Stimulated activated CD4-positive, alpha-beta T cell treated with anti-CD3 and anti-CD28 coated beads, TNF-alpha, amount 100 ng/mL, for 24 hours (primary cell): ENCODE measurements around the gene COPG1.
"Not testable (repeated sequence)": the region's sequence is repeated elsewhere in the genome, so short reads cannot be mapped to it uniquely, and the experiment has no call there.

Source experiments
- DNase-seq, 3 experiments: peaks; one replicate each; pipeline ENCODE4 v3.0.0-alpha.2; 2020; ENCODE audit warnings: low read depth in 3 of 3

COPG1 gene, protein sequence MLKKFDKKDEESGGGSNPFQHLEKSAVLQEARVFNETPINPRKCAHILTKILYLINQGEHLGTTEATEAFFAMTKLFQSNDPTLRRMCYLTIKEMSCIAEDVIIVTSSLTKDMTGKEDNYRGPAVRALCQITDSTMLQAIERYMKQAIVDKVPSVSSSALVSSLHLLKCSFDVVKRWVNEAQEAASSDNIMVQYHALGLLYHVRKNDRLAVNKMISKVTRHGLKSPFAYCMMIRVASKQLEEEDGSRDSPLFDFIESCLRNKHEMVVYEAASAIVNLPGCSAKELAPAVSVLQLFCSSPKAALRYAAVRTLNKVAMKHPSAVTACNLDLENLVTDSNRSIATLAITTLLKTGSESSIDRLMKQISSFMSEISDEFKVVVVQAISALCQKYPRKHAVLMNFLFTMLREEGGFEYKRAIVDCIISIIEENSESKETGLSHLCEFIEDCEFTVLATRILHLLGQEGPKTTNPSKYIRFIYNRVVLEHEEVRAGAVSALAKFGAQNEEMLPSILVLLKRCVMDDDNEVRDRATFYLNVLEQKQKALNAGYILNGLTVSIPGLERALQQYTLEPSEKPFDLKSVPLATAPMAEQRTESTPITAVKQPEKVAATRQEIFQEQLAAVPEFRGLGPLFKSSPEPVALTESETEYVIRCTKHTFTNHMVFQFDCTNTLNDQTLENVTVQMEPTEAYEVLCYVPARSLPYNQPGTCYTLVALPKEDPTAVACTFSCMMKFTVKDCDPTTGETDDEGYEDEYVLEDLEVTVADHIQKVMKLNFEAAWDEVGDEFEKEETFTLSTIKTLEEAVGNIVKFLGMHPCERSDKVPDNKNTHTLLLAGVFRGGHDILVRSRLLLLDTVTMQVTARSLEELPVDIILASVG

DNA sequence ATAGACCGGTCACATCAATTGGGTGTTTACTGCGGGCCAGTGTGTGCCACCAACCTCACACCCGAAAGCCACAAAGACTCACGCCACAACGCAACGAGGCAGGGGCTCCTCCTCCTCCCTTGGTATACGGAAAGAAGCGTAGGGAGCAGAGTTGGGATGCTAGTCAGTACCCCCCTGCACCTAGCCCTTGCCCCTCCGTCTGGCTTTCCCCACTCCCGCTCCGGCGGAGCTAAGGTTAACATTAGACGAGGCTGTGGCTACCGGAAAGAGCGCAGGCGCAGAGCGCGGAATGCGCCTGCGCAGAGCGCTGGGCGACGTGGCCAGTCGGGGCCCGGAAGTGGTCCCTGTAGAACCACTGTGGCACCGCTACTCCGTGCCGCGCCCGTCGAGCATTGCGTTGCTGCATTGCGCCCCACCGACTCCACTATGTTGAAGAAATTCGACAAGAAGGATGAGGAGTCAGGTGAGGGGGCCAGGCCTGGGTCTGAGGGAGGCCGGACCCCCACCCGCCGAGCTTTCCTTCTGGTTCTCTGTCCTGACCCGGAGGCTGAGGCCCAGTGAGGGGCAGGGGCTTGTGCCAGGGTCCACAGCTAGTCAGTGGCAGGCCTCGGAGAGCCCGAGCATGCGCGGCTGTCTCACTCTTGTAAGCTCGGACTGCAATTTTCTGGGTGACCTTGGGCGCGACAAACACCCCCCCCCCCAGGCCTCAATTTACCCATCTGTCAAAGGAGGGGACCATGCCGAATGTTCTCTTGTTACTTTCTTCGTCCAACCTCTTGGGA is at the start of gene COPG1:
COPG1 (plus strand) TSS at position 323 of the 782 bp plus-strand sequence; CDS start at position 427, 104 bp downstream.
- DNase-seq = peak; percentile 75 to 81 (median 76)

DNA sequence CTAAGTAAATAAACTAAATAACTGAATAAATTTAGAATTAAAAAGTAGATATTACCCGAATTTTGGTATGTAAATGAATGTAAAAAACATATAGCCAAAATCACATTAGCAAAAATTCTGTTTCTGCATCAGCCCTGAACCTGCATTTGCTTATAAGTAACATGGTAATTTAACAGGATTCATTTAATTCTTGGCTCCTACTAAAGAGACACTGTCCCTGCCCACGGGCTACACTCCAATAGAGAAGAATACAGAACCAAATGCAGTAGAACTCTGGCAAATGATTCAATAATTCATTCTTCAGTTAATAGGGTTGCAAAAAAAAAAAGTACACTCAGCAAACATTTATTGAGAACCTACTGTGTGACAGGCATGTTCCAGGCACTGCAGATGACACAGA is 44.9 kb upstream of the COPG1 start:
- DNase-seq = no peak

GRCh38 chr3:129205109-129205832 is 44.1 kb upstream of the COPG1 start:
- no peak for DNase-seq

GRCh38 chr3:129207479-129207878 is 41.9 kb upstream of the COPG1 start:
- DNase-seq = no peak

GRCh38 chr3:129211345-129211744 is 38.1 kb upstream of the COPG1 start:
- DNase-seq = no peak

DNA sequence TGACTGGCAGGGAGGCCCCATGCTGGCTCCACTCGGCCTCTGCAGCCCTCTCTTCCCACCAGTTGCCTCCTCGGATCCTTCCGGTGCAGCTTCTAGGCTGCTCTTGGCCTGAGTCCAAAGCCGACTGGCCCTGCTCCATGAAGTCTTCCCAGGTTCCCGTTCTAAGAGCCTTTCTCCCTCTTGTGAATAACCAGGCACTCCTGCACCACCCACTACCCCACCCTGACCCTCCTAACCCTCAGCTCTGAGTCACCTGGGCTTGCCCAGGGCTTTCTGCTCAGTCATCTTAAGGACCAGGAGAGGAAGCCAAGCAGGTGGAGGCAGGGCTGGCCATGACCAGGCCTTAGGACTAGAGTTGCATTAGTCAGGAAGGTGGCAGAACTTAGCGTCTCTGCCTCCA is 37.6 kb upstream of the COPG1 start:
- no peak for DNase-seq

- no peak for DNase-seq
Observed at GRCh38 chr3:129213238-129213637, 36.2 kb upstream of the COPG1 start.

- no peak for DNase-seq
Observed at GRCh38 chr3:129218742-129219141, 30.7 kb upstream of the COPG1 start.

DNA sequence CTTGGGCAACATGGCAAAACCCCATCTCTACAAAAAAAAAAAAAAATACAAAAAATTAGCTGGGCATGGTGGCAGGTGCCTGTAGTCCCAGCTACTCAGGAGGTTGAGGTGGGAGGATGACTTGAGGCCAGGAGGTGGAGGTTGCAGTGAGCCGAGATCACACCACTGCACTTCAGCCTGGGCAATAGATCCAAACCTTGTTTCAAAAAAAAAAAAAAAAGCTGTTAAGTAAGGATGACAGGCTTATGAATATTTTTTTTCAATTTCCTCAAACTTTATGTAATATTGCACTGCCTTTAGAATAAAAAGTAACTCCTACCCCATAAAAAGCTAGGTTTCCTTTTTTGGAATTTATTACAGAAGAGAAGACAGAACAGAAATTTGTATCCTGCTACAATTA is 25.0 kb upstream of the COPG1 start:
- not testable (repeated sequence) for DNase-seq

DNA sequence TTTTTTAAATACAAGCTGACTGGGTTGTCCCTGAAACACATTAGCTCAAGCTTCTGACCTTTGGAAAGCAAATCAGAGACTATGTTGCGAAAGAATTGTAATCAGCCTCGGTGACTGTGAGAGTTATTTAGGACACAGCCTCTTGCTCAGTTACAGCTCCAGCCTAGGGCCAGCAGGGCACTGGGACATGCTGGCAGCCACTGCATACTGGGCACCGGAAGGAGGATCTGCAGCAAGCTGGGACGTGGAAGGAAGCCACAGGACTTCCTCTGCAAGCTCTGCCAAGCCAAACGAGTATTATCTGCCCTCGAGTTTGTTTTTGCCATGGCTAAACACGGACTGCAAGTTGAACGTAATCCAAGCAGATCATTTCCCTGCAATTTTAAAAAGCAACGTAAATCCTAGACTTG is 24.4 kb upstream of the COPG1 start:
- no peak for DNase-seq

- no peak for DNase-seq
Observed at GRCh38 chr3:129226374-129226773, 23.0 kb upstream of the COPG1 start.

DNA sequence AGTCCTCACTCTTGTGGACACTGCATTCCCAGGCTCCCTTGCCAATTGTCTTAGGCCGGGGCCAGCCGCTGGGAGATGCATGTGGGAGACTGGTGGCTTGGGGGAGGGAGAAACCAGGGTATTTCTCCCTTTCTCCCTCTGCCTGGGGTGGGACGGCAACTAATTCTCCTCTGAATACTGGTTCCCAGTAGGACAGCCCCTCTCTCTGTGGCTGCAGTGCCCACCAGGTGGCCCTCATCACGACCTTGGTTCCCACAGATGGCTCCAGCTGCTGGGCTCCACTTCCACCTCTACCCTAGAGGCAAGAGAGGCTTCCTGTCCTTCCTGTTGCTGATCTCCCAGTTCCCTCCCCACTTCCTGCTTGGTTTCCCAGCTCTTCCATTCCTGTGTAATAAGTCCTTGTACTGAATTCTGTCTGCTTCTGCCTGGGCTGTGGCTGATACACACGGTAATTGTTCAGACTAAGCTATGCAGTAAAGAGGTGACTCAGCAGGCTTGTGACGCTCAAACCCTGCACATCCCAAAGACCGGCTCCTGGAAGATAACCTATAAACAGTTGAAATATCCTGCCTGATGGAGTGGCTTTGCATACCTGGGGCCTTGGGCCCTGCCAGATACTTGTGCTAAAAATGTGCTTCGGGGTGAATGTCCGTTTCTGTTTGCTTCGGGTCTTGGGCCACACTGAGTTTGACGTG is 20.4 kb upstream of the COPG1 start:
- DNase-seq = no peak

GRCh38 chr3:129230311-129231019 is 18.9 kb upstream of the COPG1 start:
- no peak for DNase-seq

DNA sequence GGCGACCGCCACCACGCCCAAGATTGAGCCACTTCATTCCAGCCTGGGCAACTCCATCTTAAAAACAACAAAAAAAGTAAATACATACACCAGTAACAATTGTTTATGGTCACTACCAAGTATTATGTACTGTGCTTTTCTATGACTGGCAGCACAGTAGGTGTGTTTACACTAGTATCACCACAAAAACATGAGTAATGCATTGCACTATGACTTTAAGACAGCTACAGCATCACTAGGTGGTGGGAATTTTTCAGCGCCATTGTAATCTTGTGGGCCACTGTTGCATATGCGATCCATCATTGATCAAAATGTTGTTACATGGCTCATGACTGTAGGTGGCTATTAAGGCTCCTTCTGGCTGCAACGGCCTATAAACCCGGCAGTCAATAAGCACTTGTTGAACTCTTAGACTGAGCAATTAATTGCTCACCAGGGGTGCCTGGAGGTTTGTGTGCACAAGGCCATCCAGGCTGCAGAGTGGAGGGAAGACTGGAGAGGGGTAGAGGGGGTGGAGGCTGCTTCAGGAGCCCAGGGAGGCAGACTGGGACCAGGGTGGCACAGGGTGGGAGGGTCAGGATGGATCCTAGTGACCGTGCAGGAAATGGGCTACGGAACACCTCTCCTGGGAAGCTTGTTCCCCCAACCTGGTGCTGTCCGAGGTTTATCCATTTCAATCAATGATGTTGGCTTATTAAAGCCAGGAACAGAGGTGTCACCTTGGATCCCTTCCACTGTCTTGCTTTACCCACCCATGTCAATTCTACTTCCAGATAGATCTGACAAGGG is 17.9 kb upstream of the COPG1 start:
- DNase-seq = no peak

DNA sequence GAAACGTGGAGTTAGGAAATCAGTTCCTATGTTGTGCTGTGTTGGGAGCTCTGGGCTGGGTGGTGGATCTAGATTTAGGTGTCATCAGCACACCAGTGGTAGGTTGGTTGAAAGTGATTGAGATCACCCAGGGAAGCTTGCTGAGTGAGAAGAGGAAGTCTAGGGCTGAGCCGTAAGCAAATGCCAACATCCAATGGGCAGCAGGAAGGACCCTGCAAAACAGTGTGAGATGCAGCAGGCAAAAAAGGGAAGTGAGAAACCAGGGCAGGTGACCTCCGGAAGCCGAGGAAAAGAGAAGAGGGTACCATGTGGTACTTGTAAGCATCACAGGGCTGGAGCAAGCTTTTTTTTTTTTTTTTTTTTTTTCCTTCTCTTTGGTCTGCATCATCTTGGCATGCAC is 15.9 kb upstream of the COPG1 start:
- DNase-seq = no peak

- no peak for DNase-seq
Observed at GRCh38 chr3:129234441-129234840, 15.0 kb upstream of the COPG1 start.

DNA sequence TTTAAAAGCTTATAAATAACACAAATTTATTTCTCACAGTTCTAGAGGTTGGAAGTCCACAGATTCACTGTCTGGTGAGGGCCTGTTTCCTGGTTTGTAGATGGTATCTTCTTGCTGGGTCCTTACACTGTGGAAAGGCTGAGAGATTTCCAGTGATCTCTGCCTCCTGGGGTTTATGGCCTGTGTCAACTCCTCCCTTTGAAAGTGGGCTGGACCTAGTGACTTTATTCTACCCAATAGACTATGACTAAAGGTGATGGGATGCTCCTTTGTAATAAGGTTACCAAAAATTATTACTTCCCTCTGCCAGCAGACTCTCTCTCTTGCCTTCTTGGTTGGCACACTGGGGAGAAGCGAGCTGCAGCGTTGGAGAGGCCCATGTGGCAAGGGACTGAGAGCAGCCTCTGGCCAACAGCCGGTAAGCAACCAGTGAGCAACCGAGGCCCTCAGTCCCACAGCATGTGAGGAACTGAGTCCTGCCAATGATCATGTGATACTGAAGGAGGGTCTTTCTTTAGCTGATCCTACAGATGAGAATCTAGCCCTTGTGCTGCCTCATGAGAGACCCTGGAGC is 14.0 kb upstream of the COPG1 start:
- no peak for DNase-seq

DNA sequence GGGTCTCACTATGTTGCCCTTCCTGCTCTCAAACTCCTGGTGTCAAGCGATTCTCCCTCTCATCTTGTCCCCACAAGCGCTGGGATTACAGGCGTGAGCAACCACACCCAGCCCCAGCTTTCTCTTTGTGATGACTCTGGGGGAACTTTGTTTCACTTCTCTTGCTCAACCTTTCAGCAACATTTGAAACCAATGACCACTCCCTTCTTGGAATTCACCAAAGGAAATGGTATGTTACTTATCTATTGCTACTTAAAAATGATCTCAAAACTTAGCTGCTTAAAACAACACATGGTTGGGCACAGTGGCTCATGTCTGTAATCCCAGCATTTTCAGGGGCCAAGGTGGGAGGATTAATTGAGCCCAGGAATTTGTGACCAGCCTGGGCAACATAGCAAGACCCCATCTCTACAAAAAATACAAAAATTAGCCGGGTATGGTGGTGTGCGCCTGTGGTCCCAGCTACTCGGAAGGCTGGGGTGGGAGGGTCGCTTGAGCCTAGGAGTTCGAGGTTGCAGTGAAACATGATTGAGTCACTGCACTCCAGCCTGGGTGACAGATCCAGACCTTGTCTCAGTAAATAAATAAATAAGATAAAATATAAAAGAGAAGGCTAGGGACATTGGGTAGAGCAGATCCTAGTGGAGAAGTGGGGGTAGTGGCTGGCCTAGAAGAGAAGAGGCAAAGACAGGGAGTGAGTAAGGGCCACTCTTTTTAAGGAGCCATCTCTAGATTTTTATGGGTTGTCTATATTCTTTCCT is 10.3 kb upstream of the COPG1 start:
- peak in 1 of 3 experiments; percentile 27 for DNase-seq
